HG03139 (cell line): ENCODE measurements around the gene KRTAP11-1.

Experiments
- ATAC-seq: cut with Tn5 transposase; IDR thresholded peaks from one replicate; pipeline ENCODE4 v1.9.1; 2021; ENCODE audit not compliant: unreplicated experiment

KRTAP11-1 gene

GRCh38 chr21:30881480-30881879 lies at the start of gene KRTAP11-1:
KRTAP11-1 (minus strand) TSS chr21:30881580; CDS start chr21:30881524, 56 bp downstream.
- ATAC-seq, result no peak

GRCh38 chr21:30924146-30924700 lies 42.8 kb upstream of the KRTAP11-1 start:
- ATAC-seq, result no peak

GRCh38 chr21:30921129-30921528 lies 39.7 kb upstream of the KRTAP11-1 start:
- ATAC-seq, result no peak

GRCh38 chr21:30917557-30917956 lies 36.2 kb upstream of the KRTAP11-1 start:
- ATAC-seq, result no peak

GRCh38 chr21:30900881-30901280 lies 19.5 kb upstream of the KRTAP11-1 start:
- ATAC-seq, result no peak

GRCh38 chr21:30882866-30883597 lies 1.7 kb upstream of the KRTAP11-1 start:
- no peak for ATAC-seq

GRCh38 chr21:30880914-30881313 lies 466 bp downstream of the KRTAP11-1 start:
- no peak for ATAC-seq

GRCh38 chr21:30874526-30874925 lies 6.9 kb downstream of the KRTAP11-1 start:
- ATAC-seq, result no peak

GRCh38 chr21:30847627-30848500 lies 33.5 kb downstream of the KRTAP11-1 start:
- ATAC-seq, result no peak

GRCh38 chr21:30842990-30843389 lies 38.4 kb downstream of the KRTAP11-1 start:
- ATAC-seq, result no peak

GRCh38 chr21:30839304-30839703 lies 42.1 kb downstream of the KRTAP11-1 start:
- ATAC-seq, result no peak

GRCh38 chr21:30838536-30838935 lies 42.8 kb downstream of the KRTAP11-1 start:
- no peak for ATAC-seq

GRCh38 chr21:30831194-30831765 lies 50.1 kb downstream of the KRTAP11-1 start:
- no peak for ATAC-seq
